HG02852 (cell line): ENCODE data around the gene INTS1.

Experiments used
- ATAC-seq: cut with Tn5 transposase; IDR thresholded peaks from one replicate; pipeline ENCODE4 v1.9.1; 2021; ENCODE audit warnings: mild to moderate bottlenecking, moderate library complexity; ENCODE audit not compliant: unreplicated experiment

Gene INTS1

GRCh38 chr7:1489336-1489735 lies 14.9 kb downstream of the INTS1 start:
- ATAC-seq, result no peak

- ATAC-seq, result no peak
These were observed 16.2 kb downstream of the INTS1 start for GRCh38 chr7:1488016-1488415.

- no peak for ATAC-seq
These were observed 16.7 kb downstream of the INTS1 start for GRCh38 chr7:1487466-1487865.

- no peak for ATAC-seq
These were observed 17.6 kb downstream of the INTS1 start for GRCh38 chr7:1486571-1486970.

- no peak for ATAC-seq
These were observed 19.0 kb downstream of the INTS1 start for GRCh38 chr7:1485156-1485555.

- ATAC-seq, result no peak
These were observed 19.6 kb downstream of the INTS1 start for GRCh38 chr7:1484569-1484968.

GRCh38 chr7:1483536-1484505 lies 20.4 kb downstream of the INTS1 start:
- no peak for ATAC-seq

- ATAC-seq, result no peak
These were observed 21.1 kb downstream of the INTS1 start for GRCh38 chr7:1483079-1483478.

- ATAC-seq, result no peak
These were observed 22.9 kb downstream of the INTS1 start for GRCh38 chr7:1481300-1481699.

- ATAC-seq, result no peak
These were observed 23.5 kb downstream of the INTS1 start for GRCh38 chr7:1480670-1481069.

- no peak for ATAC-seq
These were observed 24.9 kb downstream of the INTS1 start for GRCh38 chr7:1479287-1479686.

GRCh38 chr7:1478480-1478879 lies 25.7 kb downstream of the INTS1 start:
- ATAC-seq, result no peak

GRCh38 chr7:1476859-1477258 lies 27.3 kb downstream of the INTS1 start:
- ATAC-seq, result no peak

- ATAC-seq, result no peak
These were observed 28.2 kb downstream of the INTS1 start for GRCh38 chr7:1475991-1476390.

- no peak for ATAC-seq
These were observed 28.8 kb downstream of the INTS1 start for GRCh38 chr7:1475393-1475792.

GRCh38 chr7:1474736-1475135 lies 29.5 kb downstream of the INTS1 start:
- no peak for ATAC-seq

GRCh38 chr7:1473864-1474512 lies 30.2 kb downstream of the INTS1 start:
- ATAC-seq, result no peak

- no peak for ATAC-seq
These were observed 33.3 kb downstream of the INTS1 start for GRCh38 chr7:1470901-1471300.

GRCh38 chr7:1468643-1469298 lies 35.4 kb downstream of the INTS1 start:
- ATAC-seq, result no peak

- no peak for ATAC-seq
These were observed 36.0 kb downstream of the INTS1 start for GRCh38 chr7:1468203-1468602.

- no peak for ATAC-seq
These were observed 37.5 kb downstream of the INTS1 start for GRCh38 chr7:1466524-1467271.
